Measurements from ENCODE around the gene B4GALNT1.
"Not testable (repeated sequence)": the region's sequence is repeated elsewhere in the genome, so short reads cannot be mapped to it uniquely, and the experiment has no call there.

Gene B4GALNT1

DNA sequence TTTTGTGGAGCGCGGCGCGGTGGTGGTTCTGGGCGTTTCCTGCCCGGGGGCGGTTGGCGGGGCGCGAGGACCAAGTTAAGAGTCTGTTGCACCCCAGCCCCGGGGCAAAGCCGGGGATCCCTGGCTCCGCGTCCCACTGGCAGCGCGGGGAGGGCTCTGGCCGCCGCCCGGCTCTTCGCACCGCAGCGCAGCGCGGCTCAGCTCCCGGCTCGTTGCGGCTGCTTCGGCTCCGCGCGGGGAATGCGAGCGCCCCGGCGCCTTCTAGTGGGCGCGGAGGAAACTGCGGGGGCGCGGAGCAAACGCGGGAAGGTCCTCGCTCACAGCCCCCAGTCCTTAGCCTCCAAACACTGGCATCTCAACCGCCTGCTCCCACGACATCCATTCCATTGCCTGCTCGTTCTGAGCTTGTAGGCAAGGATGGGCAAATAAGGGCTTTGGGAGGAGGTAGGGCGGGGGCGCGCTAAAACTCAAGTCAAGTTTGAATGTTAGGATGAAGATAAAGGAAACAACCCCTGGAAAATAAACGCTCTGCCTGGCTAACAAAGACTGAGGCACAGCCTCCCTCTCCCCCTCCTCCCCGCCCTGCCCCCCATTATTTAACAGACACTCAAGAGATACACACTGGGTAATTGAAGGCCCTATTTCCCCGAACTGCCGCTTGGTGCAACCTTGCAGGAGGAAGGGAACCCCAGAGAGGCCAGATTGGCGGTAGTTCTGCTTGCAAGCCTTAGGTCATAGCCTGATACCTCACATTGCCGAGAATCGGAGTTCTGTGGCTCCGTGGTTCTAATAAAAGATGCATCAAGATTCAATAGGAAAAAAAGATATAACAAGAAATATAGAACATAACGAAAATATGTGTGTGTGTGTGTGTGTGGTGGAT, at the start of gene B4GALNT1:
TSS of gene B4GALNT1 (minus strand) at position 244 of the 883 bp plus-strand sequence. CDS start 1,069 bp downstream, outside the sequence.
- DNase-seq (ENCODE audit: low spot score) = peak; percentile 59

DNA sequence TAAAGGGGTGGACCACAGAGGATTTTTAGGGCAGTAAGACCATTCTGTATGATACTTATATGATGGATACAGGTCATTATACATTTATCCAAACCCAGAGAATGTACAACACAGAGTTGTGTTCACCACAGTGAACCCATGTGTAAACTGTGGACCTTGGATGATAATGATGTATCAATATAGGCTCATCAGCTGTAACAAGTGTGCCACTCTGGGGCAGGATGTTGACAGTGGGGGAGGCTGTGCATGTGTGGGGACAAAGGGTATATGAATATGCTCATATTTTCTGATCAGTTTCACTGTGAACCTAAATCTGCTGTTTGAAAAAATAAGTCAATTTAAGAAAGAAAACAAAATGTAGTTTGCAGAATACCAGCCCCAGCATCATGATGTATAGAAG, 46.7 kb upstream of the B4GALNT1 start:
- DNase-seq (ENCODE audit: low spot score) = no peak

DNA sequence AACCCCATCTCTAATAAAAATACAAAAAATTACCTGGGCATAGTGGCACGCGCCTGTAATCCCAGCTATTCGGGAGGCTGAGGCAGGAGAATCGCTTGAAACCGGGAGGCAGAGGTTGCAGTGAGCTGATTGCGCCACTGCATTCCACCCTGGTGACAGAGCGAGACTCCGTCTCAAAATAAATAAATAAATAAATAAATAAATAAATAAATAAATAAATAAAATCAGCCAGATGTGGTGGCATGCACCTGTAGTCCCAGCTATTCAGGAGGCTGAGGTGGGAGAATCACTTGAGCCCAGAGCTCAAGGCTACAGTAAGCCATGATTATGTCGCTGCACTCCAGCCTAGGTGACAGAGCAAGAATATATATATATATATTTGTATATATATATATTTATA, 44.9 kb upstream of the B4GALNT1 start:
- not testable (repeated sequence) for DNase-seq (ENCODE audit: low spot score)

DNA sequence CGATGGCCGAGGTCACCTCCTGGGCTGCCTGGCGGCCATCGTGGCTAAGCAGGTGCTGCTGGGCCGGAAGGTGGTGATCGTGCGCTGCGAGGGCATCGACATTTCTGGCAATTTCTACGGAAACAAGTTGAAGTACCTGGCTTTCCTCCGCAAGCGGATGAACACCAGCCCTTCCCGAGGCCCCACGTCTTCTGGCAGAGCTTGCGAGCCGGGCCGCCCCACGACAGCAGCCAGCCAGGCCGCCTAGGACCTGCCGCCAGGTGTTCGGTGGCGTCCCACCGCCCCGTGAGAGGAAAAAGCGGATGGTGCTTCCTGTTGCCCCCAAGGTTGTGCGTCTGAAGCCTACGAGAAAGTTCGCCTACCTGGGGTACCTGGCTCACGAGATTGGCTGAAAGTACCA, 41.7 kb upstream of the B4GALNT1 start:
- no peak for DNase-seq (ENCODE audit: low spot score)

DNA sequence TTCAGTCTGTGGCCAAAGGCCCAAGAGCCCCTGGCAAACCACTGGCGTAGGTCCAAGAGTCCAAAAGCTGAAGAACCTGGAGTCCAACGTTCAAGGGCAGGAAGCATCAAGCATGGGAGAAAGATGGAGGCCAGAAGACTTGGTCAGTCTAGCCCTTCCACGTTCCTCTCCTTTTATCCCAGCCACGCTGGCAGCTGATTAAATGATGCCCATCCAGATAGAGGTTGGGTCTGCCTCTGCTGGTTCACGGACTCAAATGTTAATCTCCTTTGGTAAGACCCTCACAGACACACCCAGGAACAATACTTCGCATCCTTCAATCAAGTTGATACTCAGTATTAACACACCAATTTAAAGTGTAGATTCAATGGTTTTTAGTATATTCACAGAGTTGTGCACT, 39.8 kb upstream of the B4GALNT1 start:
- no peak for DNase-seq (ENCODE audit: low spot score)

DNA sequence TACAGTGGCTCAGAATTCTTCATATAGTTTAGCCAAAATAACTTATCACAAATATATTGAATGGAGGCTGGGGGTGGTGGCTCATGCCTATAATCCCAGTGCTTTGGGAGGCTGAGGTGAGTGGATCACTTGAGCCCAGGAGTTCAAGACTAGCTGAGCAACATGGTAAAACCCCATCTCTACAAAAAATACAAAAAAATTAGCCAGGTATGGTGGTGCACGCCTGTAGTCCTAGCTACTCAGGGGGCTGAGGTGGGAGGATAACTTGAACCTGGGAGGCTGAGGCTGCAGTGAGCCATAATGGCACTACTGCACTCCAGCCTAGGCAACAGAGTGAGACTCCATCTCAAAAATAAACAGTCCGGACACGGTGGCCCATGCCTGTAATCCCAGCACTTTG, 38.8 kb upstream of the B4GALNT1 start:
- DNase-seq (ENCODE audit: low spot score) = not testable (repeated sequence)

DNA sequence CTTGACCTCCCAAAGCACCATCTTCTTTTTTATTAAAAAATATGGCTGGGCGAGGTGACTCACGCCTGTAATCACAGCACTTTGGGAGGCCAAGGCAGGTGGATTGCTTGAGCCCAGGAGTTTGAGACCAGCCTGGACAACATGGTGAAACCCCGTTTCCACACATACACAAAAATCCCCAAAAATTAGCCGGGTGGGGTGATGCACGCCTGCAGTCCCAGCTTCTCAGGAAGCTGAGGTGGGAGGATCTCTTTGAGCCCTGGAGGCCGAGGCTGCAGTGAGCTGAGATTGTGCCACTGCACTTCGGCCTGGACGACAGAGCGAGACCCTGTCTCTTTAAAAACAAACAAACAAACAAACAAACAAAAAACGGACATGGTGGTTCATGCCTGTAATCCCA, 36.7 kb upstream of the B4GALNT1 start:
- not testable (repeated sequence) for DNase-seq (ENCODE audit: low spot score)

DNA sequence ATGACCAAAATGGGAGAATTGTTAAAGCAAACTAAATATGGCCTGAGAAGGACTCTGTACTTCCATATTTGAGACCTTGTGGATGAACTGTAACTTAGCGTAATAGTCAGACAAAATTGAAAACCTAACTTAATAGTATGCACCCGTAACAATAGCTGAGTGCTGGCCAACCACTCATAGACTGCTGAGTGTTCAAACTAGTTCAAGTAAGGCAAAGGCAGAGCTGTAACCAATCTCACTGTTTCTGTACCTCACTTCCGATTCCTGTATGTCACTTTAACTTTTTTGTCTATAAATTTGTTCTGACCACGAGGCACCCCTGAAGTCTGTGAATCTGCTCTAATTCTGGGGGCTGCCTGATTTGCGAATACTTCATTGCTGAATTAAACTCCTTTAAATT, 33.9 kb upstream of the B4GALNT1 start:
- DNase-seq (ENCODE audit: low spot score) = no peak

DNA sequence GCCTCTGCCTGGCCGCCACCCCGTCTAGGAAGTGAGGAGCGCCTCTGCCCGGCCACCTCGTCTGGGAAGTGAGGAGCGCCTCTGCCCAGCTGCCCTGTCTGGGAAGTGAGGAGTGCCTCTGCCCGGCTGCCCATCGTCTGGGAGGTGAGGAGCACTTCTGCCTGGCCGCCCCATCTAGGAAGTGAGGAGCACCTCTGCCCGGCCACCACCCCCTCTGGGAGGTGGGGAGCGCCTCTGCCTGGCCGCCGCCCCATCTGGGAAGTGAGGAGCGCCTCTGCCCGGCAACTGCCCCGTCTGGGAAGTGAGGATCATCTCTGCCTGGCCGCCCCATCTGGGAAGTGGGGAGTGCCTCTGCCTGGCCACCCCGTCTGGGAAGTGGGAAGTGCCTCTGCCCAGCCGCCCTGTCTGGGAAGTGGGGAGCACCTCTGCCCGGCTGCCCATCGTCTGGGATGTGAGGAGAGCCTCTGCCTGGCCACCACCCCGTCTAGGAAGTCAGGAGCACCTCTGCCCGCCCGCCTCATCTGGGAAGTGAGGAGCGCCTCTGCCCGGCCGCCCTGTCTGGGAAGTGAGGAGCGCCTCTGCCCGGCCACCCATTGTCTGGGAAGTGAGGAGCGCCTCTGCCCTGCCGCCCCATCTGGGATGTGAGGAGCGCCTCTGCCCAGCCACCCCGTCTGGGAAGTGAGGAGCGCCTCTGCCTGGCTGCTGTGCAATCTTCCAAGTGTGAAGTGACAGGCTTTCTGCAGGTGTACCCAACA, 32.2 kb upstream of the B4GALNT1 start:
- DNase-seq (ENCODE audit: low spot score) = not testable (repeated sequence)

DNA sequence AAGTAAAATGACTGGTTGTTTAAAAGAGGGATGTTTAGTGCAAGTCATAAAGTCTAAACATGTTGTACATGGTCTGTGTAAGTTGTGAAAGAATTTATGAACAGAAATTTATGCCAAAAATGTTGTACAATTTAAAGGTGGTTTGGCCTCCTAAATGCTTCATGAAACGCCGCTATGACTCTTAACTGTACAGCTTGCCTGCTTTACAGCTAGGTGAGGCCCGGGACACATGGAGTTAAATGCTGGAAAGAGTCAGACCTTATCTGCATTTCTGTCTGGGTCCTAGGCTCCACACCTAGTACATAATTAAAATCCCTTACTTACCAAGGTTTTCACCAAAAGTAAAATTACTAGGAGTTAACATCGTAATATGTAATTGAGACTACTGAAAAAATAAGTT, 28.4 kb upstream of the B4GALNT1 start:
- DNase-seq (ENCODE audit: low spot score) = no peak

DNA sequence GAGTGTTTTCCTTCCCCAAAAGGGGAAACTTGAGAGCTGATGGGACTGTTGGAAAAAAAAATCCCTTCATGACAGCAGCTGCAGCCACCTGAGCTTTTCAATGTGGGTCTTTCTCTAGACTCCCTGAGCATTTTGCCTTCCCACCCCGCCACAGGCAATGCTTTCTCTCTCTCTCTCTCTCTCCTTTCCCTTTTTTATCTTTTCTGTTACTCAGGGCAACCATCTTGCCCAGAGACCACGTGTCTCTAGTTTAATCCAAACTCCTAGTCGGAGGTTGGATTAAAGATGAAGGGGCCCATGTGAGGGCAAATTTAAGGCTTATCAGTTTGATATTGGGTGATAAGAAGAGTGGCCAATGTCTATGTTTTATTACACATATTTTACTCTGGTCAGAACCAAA, 25.9 kb upstream of the B4GALNT1 start:
- no peak for DNase-seq (ENCODE audit: low spot score)

DNA sequence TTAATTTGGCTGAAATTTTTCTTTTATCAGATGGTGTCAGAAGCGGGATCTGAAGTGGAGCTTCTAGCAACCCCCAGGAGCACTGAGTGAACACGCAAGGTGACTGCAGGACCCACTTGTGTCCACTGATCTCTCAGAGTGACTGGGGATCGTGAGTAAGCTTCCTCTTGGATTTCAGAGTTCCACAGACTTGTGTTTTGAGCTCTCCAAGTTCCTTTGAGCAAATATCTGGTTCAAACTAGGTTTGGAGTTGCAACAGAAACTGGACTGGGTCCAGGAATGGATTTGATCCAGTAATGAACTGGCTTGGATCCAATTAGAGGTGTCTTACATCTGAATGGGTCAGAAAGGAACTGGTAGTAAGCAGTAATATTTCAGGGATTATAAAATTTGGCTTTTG, 24.7 kb upstream of the B4GALNT1 start:
- DNase-seq (ENCODE audit: low spot score) = no peak

DNA sequence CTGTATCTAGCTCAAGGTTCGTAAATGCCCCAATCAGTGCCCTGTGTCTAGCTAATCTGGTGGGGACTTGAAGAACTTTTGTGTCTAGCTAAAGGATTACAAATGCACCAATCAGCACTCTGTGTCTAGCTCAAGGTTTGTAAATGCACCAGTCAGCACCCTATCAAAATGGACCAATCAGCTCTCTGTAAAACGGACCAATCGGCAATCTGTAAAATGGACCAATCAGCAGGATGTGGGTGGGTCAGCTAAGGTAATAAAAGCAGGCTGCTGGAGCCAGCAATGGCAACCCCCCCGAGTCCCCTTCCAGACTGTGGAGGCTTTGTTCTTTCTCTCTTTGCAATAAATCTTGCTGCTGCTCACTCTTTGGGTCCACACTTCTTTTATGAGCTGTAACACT, 23.4 kb upstream of the B4GALNT1 start:
- DNase-seq (ENCODE audit: low spot score) = not testable (repeated sequence)

DNA sequence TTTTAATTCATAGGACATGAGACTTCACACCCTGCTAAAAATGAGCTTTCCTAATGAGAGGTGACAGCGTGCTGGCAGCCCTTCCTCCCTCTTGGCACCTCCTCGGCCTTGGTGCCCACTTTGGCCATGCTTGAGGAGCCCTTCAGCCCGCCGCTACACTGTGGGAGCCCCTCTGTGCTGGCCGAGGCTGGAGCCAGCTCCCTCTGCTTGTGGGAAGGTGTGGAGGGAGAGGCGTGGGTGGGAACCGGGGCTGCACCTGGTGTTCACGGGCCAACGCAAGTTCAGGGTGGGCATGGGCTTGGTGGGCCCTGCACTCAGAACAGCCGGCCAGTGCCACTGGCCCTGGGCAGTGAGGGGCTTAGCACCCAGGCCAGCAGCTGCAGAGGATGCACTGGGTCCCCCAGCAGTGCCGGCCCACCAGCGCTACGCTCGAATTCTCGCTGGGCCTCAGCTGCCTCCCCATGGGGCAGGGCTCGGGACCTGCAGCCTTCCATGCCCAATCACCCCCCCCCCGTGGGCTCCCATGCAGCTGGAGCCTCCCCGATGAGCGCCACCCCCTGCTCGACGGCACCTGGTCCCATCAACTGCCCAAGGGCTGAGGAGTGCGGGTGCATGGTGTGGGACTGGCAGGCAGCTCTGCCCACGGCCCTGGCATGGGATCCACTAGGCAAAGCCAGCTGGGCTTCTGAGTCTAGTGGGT, 22.7 kb upstream of the B4GALNT1 start:
- DNase-seq (ENCODE audit: low spot score) = no peak

DNA sequence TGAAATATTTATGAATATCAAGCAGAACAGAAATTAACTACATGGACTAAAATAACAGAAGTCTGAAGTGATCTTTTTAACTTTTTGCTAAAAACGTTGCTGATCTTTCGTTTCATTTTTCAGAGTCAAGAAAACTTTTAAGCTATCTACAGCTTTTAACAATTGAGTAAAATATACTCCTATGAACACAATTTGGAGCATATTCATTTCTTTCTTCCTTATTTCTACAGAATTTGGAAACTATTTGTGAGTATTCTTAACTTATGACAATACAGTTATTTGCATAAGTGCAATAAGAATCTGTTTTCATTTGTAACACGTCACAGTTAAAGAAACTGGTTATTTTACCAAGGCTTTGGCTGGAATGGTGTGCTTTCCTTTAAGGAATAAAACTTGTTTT, 21.0 kb upstream of the B4GALNT1 start:
- DNase-seq (ENCODE audit: low spot score) = no peak

DNA sequence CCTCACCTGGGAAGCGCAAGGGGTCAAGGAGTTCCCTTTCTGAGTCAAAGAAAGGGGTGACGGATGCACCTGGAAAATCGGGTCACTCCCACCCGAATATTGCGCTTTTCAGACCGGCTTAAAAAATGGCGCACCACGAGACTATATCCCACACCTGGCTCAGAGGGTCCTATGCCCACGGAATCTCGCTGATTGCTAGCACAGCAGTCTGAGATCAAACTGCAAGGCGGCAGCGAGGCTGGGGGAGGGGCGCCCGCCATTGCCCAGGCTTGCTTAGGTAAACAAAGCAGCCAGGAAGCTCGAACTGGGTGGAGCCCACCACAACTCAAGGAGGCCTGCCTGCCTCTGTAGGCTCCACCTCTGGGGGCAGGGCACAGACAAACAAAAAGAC, 13.7 kb upstream of the B4GALNT1 start:
- DNase-seq (ENCODE audit: low spot score) = not testable (repeated sequence)

DNA sequence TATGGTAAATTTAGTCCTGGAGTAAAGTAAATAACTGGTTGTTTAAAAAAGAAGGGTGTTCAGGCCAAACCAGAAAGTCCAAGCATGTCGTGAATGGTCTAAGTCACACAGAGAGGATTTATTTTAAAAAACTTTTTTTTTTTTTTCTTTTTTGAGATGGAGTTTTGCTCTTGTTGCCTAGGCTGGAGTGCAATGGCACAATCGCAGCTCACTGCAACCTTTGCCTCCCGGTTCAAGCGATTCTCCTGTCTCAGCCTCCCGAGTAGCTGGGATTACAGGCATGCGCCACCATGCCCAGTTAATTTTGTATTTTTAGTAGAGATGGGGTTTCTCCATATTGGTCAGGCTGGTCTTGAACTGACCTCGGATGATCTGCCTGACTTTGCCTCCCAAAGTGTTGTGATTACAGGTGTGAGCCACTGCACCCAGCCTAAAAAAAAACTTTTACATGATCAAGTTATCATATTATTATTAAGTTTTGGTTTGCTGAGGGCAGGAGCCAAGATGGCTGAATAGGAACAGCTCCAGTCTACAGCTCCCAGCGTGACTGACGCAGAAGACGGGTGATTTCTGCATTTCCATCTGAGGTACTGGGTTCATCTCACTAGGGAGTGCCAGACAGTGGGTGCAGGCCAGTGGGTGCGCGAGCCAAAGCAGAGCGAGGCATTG, 13.1 kb upstream of the B4GALNT1 start:
- DNase-seq (ENCODE audit: low spot score) = not testable (repeated sequence)

DNA sequence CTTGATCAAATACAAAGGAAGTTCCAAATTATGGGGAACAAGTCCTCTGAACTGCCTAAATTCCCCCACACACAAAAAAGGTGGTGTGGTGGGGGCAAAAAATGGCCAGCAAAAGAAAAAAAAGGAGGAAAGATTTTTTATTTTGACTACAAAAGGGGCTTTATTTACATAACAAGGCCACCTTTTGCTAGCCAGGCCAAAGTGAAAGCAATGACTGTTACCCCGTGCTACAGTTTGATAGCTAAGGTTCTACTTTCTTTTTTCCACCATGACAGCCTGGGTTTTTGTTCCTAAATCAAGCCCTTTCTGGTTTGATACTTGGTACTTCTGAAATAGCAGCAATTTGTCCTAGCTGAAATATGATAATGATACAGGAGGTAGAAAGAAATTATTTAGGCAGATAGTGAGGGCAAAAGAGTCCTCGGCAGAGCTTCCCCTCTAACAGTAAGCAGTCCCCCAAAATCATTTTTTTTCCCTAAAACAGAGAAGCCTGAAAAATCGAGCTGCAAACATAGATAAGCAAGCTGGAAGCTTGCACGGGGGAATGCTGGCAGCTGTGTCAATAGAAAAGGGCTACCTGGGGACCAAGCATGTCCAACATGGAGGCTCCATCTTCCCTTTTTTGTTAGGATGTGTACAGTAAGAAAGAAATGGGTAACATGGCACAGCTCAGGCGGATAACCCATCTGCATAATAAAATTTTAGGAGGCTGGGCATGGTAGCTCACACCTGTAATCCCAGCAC, 8.9 kb upstream of the B4GALNT1 start:
- no peak for DNase-seq (ENCODE audit: low spot score)

DNA sequence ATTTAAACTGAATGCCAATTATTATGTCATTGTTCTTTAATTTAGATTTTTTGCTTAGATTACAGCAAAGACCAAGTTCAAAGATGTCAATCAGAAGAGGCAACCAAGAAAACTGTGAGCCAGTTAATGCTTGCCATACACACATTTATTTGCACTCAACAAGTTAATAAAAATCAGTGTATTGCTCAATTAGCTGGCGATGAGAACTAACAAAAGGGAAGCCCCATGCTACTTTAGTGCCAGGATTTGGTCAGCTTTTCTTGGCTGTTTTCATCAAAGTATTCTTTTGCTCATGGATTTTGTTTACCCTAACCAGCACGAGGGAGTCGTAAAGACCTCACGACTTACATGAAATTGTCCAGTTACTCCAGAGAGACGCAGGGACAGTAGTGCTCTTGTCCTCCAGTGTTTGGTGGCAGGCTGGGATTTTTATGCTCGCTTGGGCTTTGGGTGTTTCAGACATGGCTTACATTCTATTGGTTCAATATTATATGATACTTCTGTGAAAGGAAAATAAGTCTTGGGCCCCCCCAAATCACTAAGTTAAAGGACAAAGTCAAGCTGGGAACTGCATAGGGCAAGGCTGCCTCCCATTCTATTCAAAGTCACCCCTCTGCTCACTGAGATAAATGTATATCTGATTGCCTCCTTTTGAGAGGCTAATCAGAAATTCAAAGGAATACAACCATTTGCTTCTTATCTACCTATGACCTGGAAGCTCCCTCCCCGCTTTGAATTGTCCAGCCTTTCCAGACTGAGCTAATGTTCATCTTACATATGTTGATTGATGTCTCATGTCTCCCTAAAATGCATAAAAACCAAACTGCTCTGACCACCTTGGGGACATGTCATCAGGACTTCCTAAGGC, 7.4 kb upstream of the B4GALNT1 start:
- DNase-seq (ENCODE audit: low spot score) = no peak

DNA sequence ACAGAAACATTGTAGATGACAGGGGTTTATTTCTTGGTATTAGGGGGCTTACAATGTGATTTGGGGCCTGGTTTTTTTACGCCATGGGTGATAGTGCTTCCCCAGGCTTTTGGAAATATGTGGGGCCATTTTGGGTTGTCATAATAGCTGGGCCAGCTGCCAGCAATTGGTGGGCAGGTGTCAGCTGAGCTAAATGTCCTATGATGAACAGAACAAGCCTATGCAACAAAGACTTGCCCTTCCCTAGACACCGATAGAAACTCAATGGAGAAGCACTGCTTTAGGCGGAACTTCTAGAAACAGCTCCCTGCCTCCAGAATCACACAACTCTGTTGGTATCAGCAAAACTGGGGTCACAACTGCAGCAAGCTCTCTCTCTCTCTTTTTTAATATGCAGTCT, 5.1 kb upstream of the B4GALNT1 start:
- DNase-seq (ENCODE audit: low spot score) = no peak
